AG08396 (cell line): ENCODE data around the gene UXS1.

Experiments
- DNase-seq: peaks from one replicate; pipeline ENCODE4 v3.0.0; 2012; ENCODE audit warnings: low spot score, mixed read lengths

The UXS1 gene

GRCh38 chr2:106189325-106189724, 4.8 kb downstream of the UXS1 start:
- no peak for DNase-seq

DNA sequence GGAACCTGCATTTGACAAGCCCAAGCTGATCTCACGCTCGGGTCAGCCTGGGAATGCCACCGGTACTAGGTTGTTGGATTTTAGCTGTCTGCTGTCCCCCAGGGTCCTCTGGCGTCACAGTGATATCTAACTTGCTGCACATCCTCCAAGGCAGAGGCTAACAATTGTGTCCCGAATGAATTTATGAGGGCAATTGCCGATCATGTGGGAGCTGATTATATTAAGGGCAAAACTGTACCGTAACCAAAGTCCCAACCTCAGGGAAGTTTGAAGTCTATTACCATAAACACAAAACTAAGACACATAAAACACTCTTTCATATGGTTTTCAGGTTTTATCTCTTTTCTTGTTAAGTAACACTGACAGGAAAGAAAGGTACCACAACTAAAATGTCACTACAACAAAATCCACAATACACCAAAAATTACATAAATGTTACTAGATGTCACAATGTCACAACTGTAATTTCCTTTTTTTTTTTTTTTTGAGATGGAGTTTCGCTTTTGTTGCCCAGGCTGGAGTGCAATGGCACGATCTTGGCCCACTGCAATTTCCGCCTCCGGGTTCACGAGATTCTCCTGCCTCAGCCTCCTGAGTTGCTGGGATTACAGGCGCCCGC, 6.7 kb downstream of the UXS1 start:
- no peak for DNase-seq

DNA sequence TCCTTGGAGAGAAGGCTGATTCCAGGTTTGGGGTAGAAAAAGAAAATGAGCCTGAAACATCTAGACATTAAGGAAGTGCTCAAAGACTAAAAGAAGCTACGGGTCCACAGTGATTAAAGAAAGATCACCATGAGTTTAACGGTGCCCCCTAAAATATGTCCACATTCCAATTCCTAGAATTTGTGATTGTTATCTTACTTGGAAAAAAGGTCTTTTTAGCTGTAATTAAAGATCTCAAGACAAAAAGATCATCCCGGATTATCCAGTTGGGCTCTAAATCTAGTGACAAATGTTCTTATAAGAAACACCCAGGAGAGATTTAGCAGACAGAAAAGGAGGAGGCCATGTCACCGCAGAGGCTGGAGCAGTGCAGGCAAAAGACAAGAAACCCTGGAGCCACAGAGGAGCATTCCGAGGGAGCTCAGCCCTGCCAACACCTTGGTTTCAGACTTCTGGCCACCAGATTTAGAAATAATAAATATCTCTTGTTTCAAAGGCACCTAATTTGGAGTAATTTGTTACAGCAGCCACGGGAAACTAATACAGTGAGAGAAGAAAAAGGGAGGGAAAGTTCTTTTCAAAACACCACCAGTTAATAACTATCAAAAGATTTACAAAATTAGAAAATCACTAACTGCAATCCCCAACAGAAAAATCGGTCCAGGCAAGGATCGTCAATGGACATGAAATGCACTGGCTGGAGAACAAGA, 8.5 kb downstream of the UXS1 start:
- DNase-seq = no peak

DNA sequence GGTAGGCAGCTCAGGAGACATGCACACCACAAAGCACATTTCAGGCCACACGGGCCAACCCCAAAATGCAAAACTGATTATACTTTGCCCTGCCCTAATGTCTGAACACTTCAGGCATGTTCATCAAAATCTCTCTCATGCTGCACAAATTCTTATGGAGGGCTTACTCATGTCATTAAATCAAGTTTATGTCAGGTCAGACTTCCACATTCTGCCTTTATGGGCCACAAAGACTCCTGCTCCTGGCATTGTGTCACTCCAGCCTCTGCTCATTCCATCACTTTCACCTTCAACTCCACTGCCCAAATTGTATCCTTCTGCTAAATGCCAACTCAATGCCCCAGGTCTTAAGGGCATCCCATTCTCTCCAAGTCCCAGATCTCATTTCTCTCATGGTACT, 9.2 kb downstream of the UXS1 start:
- DNase-seq = no peak

DNA sequence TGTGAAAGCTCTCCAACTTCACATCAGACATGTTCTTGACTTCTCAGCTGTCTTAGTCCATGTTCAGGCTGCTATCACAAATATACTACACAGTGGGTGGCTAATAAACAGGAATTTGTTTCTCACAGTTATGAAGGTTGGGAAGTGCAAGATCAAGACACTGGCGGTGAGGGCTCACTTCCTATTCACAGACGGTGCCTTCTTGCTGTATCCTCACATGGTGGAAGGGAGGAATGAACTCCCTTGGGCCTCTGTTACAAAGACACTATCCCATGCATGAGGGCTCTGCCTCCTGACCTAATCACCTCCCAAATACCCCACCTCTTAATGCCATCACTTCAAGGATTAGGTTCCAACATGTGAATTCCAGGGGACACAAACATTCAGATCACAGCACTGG, 9.7 kb downstream of the UXS1 start:
- DNase-seq = no peak

GRCh38 chr2:106183101-106183696, 10.9 kb downstream of the UXS1 start:
- no peak for DNase-seq

- no peak for DNase-seq
Measured at GRCh38 chr2:106181064-106181463, 13.0 kb downstream of the UXS1 start.

DNA sequence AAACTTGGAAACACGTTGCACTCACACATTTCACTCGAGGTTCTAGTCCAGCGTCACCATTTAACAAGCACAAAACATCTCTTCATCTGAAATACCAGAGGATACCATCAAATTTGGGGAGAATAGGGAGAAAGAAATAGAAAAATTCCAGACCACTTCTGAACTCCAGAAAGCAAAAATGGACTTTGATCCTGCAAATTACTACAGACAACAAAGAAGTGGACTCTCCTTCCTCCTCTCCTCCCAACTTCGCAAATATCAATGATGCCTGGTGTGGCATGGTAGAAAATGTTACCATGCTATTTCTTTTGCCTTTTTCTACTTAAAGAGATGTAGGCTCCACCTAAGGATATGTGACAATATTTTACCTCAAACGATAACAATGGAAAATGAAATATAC, 13.5 kb downstream of the UXS1 start:
- DNase-seq = no peak

DNA sequence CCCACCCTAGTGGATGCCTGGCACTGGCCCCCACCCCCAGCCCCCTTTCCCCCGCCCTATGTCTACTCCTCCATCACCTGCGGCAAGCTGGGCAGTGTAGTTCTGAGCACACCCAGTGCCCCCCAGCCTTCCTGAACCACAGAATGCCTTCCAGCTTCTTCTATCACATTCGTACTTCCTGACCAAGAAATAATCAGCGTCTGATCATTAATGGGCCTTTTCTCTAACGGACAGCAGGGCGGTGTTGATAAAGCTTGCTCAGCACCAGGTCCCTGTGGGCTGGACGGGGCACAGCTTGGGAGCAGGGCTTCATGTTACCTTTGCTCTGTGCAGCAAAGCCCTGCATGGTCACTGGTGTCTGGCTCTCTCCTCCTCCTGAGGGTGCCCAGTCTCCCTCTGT, 15.4 kb downstream of the UXS1 start:
- DNase-seq = no peak

DNA sequence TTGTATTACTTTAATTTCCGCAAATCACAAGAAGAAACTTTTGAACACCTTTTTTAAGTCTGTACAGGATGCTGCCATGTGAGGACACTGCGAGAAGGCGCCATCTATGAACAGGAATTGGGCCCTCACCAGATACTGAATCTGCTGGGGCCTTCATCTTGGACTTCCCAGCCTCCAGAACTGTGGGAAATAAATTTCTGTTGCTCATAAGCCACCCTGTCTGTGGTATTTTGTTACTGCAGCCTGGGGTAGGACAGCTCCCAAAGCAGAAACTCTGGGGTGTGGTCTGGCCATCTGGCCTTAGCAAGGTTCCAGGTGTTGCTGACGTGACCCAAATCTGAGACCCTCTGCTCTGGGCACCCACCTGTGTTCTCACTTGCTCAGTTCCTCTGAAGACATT, 16.5 kb downstream of the UXS1 start:
- DNase-seq = no peak

DNA sequence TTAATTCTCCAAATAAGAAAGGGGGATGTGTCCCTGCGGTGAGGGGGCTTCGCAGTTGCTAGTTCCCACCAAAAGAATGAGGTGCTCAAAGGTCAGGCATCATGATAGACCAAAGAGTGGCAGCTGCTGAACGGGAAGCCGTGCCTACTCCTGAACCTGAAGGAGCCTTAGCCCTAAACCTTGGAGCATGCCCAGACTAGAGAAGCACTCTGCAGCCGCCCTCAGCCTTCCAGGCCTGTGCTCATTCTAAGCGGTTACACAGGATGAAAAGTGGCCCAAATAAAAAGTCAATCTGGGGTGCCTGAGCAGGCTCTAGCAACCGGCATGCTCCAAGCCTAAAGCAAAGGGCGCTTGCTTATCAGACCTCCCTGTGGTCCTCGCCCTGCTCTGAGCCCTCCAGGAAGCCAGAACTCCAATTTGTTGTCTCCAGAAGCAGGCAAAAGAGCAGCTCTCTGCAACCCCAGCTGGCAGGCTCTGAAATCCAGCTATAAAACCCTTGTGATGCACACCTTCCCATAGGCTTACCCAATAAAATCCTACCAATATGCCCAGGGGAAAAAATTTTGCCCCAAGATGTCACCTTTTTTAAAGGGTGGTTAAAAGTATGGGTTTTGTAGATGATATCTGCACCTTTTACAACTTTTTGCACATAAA, 17.5 kb downstream of the UXS1 start:
- DNase-seq = no peak

GRCh38 chr2:106175086-106175850, 18.8 kb downstream of the UXS1 start:
- no peak for DNase-seq

DNA sequence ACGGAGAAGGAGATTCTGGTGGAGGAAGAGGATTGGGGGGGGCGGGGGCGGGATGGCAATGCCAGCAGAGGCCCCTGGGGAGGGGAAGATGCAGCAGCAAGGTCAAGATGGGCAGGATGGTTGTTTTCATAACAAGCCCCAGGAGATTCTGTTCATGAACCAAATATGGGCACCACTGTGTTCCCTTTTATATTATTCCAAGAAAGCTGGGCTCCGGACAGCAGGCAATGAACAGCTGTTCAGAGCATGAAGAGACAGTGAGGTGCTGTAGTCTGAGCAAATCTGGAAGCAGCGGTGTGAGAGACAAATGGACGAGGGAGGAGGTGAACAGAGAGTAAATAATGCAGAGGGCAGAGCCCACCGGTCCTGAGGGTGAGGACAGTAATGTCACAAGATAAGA, 20.0 kb downstream of the UXS1 start:
- no peak for DNase-seq

DNA sequence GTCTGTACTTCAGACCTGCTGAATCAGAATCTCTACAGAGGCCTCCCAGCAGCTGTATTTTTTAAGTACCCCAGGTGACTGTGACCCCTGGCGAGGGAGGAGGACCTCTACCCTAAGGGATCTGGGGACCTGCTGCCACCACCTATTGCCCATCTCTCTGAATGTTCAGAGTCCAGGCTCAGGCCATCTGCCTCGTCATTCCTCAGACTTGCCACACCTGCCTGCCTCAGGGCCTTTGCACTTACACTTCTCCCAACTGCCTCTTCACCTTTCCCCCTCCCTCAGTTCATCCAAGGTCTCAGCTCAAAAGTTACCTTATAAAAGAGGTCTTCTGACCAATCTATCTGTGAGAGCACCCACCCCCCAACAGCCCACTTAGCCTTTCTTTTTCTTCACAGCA, 21.5 kb downstream of the UXS1 start:
- no peak for DNase-seq

DNA sequence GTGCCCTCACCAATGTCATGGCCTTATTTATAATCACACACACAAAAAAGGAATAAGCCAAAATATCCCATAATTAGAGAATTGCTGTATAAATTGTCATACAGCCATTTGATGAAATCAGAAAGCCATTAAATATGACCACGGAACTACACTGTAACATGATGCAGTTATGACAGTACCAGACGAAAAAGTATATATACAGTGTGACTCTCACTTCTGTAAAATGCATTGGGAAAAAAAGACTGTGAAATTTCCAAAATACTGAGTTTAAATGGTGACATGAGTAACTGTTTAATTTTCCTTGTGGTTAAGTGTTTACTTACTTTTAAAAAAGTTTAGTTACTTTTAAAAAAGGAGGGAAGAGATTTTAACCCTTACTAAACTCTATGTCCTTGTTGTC, 25.4 kb downstream of the UXS1 start:
- no peak for DNase-seq

GRCh38 chr2:106167067-106167466, 27.0 kb downstream of the UXS1 start:
- DNase-seq = no peak

- no peak for DNase-seq
Measured at GRCh38 chr2:106165561-106165960, 28.5 kb downstream of the UXS1 start.

- no peak for DNase-seq
Measured at GRCh38 chr2:106165029-106165428, 29.1 kb downstream of the UXS1 start.

GRCh38 chr2:106163948-106164545, 30.1 kb downstream of the UXS1 start:
- no peak for DNase-seq

- no peak for DNase-seq
Measured at GRCh38 chr2:106161938-106162820, 31.9 kb downstream of the UXS1 start.

- DNase-seq = no peak
Measured at GRCh38 chr2:106161341-106161740, 32.8 kb downstream of the UXS1 start.
